HCT116 (cell line): ENCODE data around the gene DCD.

ENCODE experiments used
- CTCF ChIP-seq, 3 experiments: fragments of 200-600 bp in 1 of 3; sonication (generic) in 1 of 3; IDR thresholded peaks in 2 of 3; conservative IDR thresholded peaks in 1 of 3; 2 replicates each; pipeline ENCODE4 v1.5.1; 2012 to 2017; ENCODE audit warnings: low read depth in 2 of 3, low read length in 2 of 3, antibody characterized with exemption in 1 of 3, borderline replicate concordance in 1 of 3, control low read depth in 1 of 3, mild to moderate bottlenecking in 1 of 3, mixed read lengths in 1 of 3, mixed run types in 1 of 3, moderate library complexity in 1 of 3; ENCODE audit not compliant: insufficient read depth in 1 of 3
- EZH2 ChIP-seq: fragments of 200-600 bp; sonication (generic); IDR thresholded peaks from 2 replicates; pipeline ENCODE4 v1.6.1; 2017; ENCODE audit warnings: antibody characterized with exemption, mixed run types
- MAX ChIP-seq: IDR thresholded peaks from 2 replicates; pipeline ENCODE4 v1.6.1; 2012

GRCh38 chr12:54625598-54625997 lies 22.6 kb downstream of the DCD start:
- TF ChIP-seq EZH2 (no peak), CTCF (IDR thresholded peaks at IDR 0.05 in 2 of 3, conservative IDR thresholded peaks at IDR 0.05 in 1 of 3; ENCODE audit: borderline replicate concordance in 1 of 3, insufficient read depth in 1 of 3, low read depth in 2 of 3, low read length in 2 of 3) (no peak), MAX (no peak)
